Measurements from ENCODE around the gene CCDC175. TPM values are rescaled to one million over a fixed set of nuclear protein-coding genes. Genes with fewer than 3 reads are reported as not detected.

Gene CCDC175
- polyA plus RNA-seq, 6 donors from 2014 or later = not detected

DNA sequence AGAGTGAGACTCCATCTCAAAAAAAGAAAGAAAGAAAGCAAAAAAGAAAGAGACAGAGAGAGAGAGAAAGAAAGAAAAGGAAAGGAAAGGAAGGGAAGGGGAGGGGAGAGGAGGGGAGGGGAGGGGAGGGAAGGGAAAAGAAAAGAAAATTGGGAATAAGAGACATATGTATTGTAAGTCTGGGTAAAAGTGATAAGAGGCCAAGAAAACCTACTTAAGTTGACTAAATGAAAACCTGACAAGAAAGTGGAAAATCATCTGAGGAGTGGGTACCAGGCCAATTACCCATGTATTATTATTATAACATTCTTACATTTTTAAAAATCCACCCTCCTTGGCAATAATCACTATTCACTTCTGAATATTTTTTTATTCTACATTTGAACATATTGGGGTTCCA lies 46.3 kb downstream of the CCDC175 start:
- no peaks in the 10 kb centered on the region for H3K4me1 Mint-ChIP-seq

DNA sequence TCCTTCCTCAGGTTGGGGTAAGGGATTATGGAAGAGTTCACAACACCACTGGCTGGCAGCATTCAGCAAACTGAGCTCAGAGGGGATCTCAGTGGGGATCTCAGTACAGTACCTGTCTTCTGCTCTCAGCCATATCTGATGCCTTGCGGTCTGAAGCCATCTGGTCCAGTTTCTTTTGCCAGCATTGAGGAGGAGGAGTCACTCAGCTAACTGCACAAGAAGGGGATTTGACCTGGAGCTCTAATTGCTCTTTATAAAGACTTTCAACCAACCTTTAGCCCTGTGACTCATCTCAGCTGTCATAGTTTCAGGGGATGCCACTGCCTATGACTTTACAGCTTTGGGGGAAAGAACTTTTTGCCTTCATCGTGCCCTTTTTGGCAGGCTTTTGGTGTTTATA lies 47.4 kb downstream of the CCDC175 start:
- no peak for ATAC-seq (ENCODE audit: low read depth in 2 of 2)
- H3K4me1 Mint-ChIP-seq = no peaks in the 10 kb centered on the region
- DNase-seq = no peak

More for the DNA sequence above, 46.3 kb downstream of the CCDC175 start:
- no peak for DNase-seq
- peak overlapping the region in 1 of 6 donors; percentile 68 for H3K27ac Mint-ChIP-seq
- H3K27me3 Mint-ChIP-seq = peaks cover 4 to 12% (median 8%) of the 10 kb centered on the region in 3 donors
- H3K36me3 Mint-ChIP-seq = no peaks in the 10 kb centered on the region
- H3K9me3 Mint-ChIP-seq = peaks cover 0 to 22% (median 11%) of the 10 kb centered on the region in 7 donors
- H3K4me3 Mint-ChIP-seq = no peak overlapping the region
- ATAC-seq (ENCODE audit: low read depth in 2 of 2) = no peak

DNA sequence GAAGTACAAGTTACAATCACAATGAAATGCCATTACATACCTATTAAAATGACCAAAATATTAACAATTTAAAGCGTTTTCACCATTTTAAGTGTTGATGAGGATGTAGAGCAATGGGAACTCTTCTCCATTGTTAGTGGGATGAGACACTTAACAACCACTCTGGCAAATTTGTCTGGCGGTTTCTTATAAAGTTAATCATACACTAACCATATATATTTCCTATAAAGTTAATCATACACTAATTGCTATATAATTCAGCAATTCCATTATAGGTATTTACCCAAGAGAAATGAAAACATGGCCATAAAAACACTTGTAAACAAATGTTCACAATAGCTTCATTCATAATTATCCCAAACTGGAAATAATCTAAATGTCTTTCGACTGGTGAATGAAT lies 56.4 kb downstream of the CCDC175 start:
- H3K4me3 Mint-ChIP-seq = no peak overlapping the region

More for the DNA sequence above, 47.4 kb downstream of the CCDC175 start:
- Mint-ChIP-seq H3K27ac (no peak overlapping the region), H3K4me3 (peak overlapping the region in 1 of 8 donors; percentile 21), H3K27me3 (peaks cover 4 to 12% (median 8%) of the 10 kb centered on the region in 3 donors), H3K9me3 (peaks cover 0 to 22% (median 11%) of the 10 kb centered on the region in 7 donors), H3K36me3 (no peaks in the 10 kb centered on the region)

DNA sequence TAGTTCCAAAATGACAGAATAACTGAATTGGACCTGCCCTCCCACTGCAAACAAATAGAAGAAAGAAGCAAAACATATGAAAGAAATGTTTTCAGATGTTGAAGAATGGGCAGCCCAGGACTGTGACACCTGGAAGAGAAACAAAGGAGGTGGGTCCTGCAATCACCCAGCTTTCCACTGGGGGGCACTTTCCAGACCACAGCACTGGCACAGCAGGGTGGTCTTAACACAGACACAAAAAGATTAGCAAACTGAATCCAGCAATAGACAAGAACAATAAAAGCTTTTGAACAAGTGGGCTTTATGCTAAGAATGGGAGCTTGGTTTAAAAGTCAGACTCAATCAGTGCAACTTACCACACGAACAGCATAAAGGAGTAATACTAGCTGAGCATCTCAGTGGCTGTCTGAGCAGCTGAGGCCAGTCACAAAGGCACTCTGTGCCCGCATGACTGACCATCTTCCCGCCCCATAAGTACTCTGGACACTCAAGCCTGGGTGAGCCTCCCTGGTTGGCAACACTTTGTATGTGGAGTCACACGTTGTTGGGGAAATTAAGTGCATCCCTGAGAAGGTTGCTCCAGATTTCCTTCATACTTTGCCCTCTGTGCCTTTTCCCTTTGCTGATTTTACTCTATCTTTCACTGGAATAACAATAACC lies 64.6 kb downstream of the CCDC175 start:
- H3K9me3 Mint-ChIP-seq = peaks cover 0 to 2% (median 0%) of the 10 kb centered on the region in 7 donors
- no peak overlapping the region for H3K27ac Mint-ChIP-seq
- DNase-seq (no peak), ATAC-seq (ENCODE audit: low read depth in 2 of 2) (no peak)
- no peaks in the 10 kb centered on the region for H3K36me3 Mint-ChIP-seq
- peaks cover 0 to 14% (median 14%) of the 10 kb centered on the region in 3 donors for H3K27me3 Mint-ChIP-seq
- no peak overlapping the region for H3K4me3 Mint-ChIP-seq
- H3K4me1 Mint-ChIP-seq = peaks cover 0 to 3% (median 0%) of the 10 kb centered on the region in 3 donors

More for the DNA sequence above, 56.4 kb downstream of the CCDC175 start:
- peaks cover 5 to 8% (median 7%) of the 10 kb centered on the region in 3 donors for H3K27me3 Mint-ChIP-seq
- H3K27ac Mint-ChIP-seq = no peak overlapping the region
- H3K4me1 Mint-ChIP-seq = no peaks in the 10 kb centered on the region
- DNase-seq = no peak
- no peak for ATAC-seq (ENCODE audit: low read depth in 2 of 2)
- no peaks in the 10 kb centered on the region for H3K36me3 Mint-ChIP-seq
- H3K9me3 Mint-ChIP-seq = peaks cover 0 to 2% (median 0%) of the 10 kb centered on the region in 7 donors

DNA sequence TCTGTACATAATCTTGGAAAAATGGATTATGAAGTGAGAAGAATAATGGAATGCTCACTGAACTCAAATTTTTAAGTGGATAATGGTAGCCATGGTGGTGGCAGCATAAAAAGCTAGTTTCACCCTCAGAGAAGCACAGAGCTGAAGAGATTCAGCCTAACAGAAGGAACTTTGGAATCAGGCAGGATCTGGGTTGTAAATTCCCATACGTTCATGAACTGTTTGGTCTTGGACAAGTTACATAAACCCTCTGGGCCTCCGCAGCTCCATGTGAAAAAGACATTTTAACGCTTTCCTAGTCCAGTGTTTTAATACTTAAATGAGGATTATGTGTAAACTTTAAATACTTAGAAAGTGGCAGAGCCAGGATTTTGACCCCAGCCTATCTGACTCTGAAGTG lies 65.6 kb downstream of the CCDC175 start:
- ATAC-seq (ENCODE audit: low read depth in 2 of 2) = no peak
- H3K4me3 Mint-ChIP-seq = no peak overlapping the region

DNA sequence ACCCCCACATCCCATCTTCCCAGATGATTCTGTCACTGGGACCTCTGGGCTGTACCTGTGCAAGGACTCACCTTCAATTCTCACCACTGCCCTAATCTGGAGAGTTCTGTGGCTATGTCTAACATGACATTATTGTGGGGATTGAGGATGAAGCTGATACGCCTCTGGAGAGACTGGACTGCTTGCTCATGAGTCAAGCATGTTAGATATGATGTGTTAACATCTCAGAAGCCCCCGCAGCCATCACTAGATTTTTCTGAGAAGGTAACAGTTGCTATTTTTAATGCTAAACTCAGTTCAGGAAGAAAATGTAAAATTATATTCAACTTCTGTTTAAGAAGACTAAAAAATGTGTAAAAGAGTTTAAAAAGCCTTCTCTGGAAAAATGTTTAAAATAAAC lies 66.6 kb downstream of the CCDC175 start:
- Mint-ChIP-seq H3K36me3 (no peaks in the 10 kb centered on the region), H3K9me3 (peaks cover 0 to 2% (median 0%) of the 10 kb centered on the region in 7 donors), H3K27me3 (peaks cover 0 to 14% (median 6%) of the 10 kb centered on the region in 3 donors), H3K4me1 (peaks cover 0 to 3% (median 0%) of the 10 kb centered on the region in 3 donors), H3K27ac (no peak overlapping the region), H3K4me3 (no peak overlapping the region)
- ATAC-seq (ENCODE audit: low read depth in 2 of 2) (no peak), DNase-seq (no peak)

More for the DNA sequence above, 65.6 kb downstream of the CCDC175 start:
- no peaks in the 10 kb centered on the region for H3K36me3 Mint-ChIP-seq
- peaks cover 0 to 14% (median 9%) of the 10 kb centered on the region in 3 donors for H3K27me3 Mint-ChIP-seq
- peak overlapping the region in 1 of 6 donors; percentile 51 for H3K27ac Mint-ChIP-seq
- H3K4me1 Mint-ChIP-seq = peaks cover 0 to 3% (median 0%) of the 10 kb centered on the region in 3 donors
- peaks cover 0 to 2% (median 0%) of the 10 kb centered on the region in 7 donors for H3K9me3 Mint-ChIP-seq
- no peak for DNase-seq

DNA sequence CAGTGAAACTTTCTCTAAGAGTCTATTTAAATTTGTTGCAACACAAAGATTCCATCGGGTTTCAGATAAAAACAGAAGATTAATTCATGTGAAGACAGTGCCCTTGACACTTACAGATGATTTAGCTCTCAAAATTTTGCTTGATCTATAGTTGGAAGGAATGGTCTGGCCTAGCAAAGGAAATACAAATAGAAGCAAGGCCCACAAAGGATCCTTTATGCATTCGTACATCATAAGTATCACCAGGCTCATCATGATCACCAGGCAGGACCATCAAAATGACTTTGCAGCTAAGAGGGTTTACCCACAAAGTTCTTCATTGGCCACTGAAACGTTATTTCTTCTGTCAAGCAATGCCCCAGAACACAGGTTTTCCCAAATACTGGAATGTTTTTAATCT lies 67.5 kb downstream of the CCDC175 start:
- no peak overlapping the region for H3K27ac Mint-ChIP-seq
- H3K4me1 Mint-ChIP-seq = peaks cover 0 to 3% (median 0%) of the 10 kb centered on the region in 3 donors
- H3K27me3 Mint-ChIP-seq = peaks cover 0 to 14% (median 6%) of the 10 kb centered on the region in 3 donors
- ATAC-seq (ENCODE audit: low read depth in 2 of 2) = no peak
- no peak overlapping the region for H3K4me3 Mint-ChIP-seq
- no peaks in the 10 kb centered on the region for H3K9me3 Mint-ChIP-seq
- no peak for DNase-seq
- H3K36me3 Mint-ChIP-seq = peaks cover 0 to 1% of the 10 kb centered on the region in 2 donors

DNA sequence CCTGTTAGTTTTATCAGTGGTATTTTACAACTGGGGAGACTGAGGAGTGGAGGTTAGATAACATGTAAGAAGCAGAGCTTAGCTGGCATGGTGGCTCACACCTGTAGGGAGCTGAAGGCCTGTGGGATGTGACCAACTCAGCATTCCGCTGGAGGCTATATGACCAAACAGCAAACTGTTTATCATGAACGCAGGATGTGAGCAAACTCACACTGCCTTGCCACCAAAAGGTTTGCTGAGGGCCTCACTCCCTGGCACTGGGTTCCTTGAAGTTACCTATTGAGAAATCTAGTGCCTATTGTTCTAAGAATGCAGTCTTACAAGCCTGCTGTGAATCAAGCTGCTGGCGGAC lies 68.9 kb downstream of the CCDC175 start:
- Mint-ChIP-seq H3K4me1 (peaks cover 0 to 3% (median 0%) of the 10 kb centered on the region in 3 donors), H3K36me3 (peaks cover 0 to 6% of the 10 kb centered on the region in 2 donors), H3K27me3 (peaks cover 0 to 14% (median under 1%) of the 10 kb centered on the region in 3 donors), H3K9me3 (no peaks in the 10 kb centered on the region), H3K4me3 (no peak overlapping the region), H3K27ac (no peak overlapping the region)
- no peak for ATAC-seq (ENCODE audit: low read depth in 2 of 2)
- DNase-seq = no peak

DNA sequence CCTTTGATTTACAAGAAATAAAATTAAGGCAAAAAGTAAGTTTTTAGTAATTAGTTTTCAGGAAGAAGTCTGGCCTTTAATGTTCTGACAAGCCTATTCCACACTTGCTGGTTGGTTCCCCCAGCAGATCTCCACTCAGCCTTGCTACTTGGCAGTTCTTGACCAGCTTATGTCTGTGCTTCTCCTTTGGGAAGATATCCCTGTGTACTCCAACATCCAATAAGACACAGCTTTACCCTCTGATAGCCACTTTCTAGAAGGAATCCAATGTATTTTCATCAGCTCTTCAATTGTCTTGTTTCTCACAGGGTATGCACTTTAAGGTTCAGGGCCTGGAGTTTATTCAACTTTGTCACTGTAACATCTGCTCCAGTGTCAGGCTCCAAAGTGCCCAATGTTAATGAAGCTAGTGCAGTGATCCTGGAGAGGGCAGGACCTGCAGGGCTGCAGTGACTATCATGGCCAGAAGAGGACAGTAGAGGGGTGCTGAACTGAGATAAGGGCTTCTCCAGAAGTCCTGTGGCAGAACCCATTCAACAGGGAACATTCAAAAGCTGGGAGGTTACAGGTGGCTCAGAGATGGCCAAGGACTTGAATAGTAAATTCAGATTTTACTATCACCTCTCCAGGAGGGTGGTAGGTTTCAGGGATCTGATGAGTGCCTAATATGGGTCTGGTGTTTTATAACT lies 69.4 kb downstream of the CCDC175 start:
- ATAC-seq (ENCODE audit: low read depth in 2 of 2) = peak; percentile 46 to 73
- Mint-ChIP-seq H3K4me3 (peak overlapping the region in 1 of 8 donors; percentile 61), H3K27me3 (peaks cover 0 to 13% (median 0%) of the 10 kb centered on the region in 3 donors), H3K36me3 (peaks cover 0 to 6% of the 10 kb centered on the region in 2 donors), H3K27ac (peak overlapping the region in 1 of 6 donors; percentile 43), H3K4me1 (peaks cover 0 to 3% (median 0%) of the 10 kb centered on the region in 3 donors), H3K9me3 (no peaks in the 10 kb centered on the region)
- peak; percentile 23 for DNase-seq

DNA sequence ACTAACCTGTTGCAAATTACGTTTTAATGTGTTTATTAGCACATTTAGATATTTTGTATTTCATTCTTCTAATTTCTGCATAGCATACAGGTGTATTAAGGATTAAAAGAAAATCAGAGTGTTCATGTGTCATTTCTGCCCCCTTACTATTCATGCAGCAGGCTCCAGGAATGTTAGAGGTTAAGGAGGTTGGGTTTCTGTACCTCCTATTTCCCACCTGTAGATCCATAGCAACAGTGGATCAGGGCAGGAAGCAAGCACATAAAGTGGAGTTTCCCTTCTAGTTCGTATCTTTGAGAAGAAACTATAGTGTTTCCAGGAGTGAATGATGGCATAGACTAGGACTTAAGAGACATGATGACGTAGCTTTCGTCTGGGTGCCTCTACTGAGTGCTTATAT lies 73.4 kb downstream of the CCDC175 start:
- H3K4me1 Mint-ChIP-seq = peaks cover 0 to 3% (median 0%) of the 10 kb centered on the region in 3 donors
- DNase-seq (no peak), ATAC-seq (ENCODE audit: low read depth in 2 of 2) (no peak)
- no peaks in the 10 kb centered on the region for H3K27me3 Mint-ChIP-seq
- peaks cover 0 to 6% of the 10 kb centered on the region in 2 donors for H3K36me3 Mint-ChIP-seq
- no peak overlapping the region for H3K4me3 Mint-ChIP-seq
- no peak overlapping the region for H3K27ac Mint-ChIP-seq
- no peaks in the 10 kb centered on the region for H3K9me3 Mint-ChIP-seq

DNA sequence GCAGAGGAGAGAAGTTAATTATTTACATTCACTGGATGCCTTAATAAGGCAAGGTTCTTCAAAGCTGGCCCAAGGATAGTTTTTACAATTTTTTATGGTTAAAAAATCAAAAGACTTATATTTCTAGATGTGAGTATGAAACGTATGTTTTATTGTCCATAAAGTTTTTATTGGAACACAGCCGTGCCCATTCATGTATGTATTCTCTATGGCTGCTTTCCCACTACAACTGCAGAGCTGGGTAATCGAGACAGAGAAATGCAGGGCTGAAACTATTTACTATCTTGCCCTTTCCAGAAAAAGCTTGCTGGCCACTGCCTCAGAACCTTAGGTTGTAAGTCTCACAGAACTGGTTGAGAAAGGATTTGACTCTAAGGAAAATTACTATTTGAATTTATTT lies 75.9 kb downstream of the CCDC175 start:
- ATAC-seq (ENCODE audit: low read depth in 2 of 2) = no peak
- H3K27me3 Mint-ChIP-seq = no peaks in the 10 kb centered on the region
- no peaks in the 10 kb centered on the region for H3K9me3 Mint-ChIP-seq
- no peak for DNase-seq
- H3K36me3 Mint-ChIP-seq = peaks cover 0 to 6% of the 10 kb centered on the region in 2 donors
- no peak overlapping the region for H3K27ac Mint-ChIP-seq
- H3K4me1 Mint-ChIP-seq = peaks cover 0 to 9% (median 0%) of the 10 kb centered on the region in 3 donors
- H3K4me3 Mint-ChIP-seq = no peak overlapping the region

DNA sequence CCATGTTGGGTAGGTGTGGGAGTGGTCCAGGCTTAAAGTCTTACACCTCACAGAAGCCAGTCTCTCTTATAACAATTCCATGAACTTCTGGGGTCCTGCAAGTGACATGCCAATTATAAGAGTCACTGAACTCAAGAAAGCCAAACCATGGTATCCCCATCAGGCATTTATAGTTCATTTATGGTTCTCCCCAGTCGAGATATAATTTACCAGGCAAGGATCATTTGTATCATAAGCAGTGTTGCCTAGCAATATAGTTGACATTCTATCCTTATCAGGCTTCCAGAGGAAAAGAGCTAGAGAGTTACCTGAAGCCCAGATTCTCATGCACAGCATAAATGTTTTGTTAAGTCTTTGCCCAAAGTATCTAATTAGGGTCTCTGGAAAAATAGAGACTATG lies 84.2 kb downstream of the CCDC175 start:
- Mint-ChIP-seq H3K4me1 (peaks cover 10 to 45% (median 29%) of the 10 kb centered on the region in 3 donors), H3K27ac (no peak overlapping the region)
- no peak for ATAC-seq (ENCODE audit: low read depth in 2 of 2)

DNA sequence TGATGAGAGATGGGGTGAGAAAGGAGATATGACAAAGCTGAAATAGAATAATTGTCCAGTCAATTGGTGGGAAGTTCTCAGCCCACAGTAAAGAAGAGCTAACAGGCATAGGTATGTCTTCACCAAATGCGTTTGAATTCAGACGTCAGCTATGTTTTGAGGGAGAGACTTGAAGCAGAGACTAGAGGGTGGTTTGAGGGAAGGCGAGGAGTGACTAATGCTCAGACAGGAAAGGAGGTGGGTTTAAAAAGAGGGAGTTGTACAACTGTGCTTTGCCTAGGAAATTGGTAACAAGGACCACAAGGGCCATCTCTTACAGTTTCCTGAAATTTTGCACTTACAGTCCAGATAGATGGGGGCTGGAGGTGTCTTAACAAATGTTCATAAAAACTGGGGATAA lies 85.9 kb downstream of the CCDC175 start:
- Mint-ChIP-seq H3K27me3 (no peaks in the 10 kb centered on the region), H3K4me1 (peaks cover 19 to 43% (median 29%) of the 10 kb centered on the region in 3 donors), H3K36me3 (peaks cover 44 to 53% of the 10 kb centered on the region in 2 donors), H3K9me3 (peaks cover 0 to 2% (median 0%) of the 10 kb centered on the region in 7 donors), H3K4me3 (no peak overlapping the region), H3K27ac (peak overlapping the region in 1 of 6 donors; percentile 6)
- ATAC-seq (ENCODE audit: low read depth in 2 of 2) (no peak), DNase-seq (no peak)

More for the DNA sequence above, 84.2 kb downstream of the CCDC175 start:
- Mint-ChIP-seq H3K27me3 (no peaks in the 10 kb centered on the region), H3K4me3 (no peak overlapping the region), H3K9me3 (peaks cover 0 to 2% (median 0%) of the 10 kb centered on the region in 7 donors), H3K36me3 (peaks cover 44 to 53% of the 10 kb centered on the region in 2 donors)
- no peak for DNase-seq

All from naive B cell (primary cell).